Esophagus muscularis mucosa (tissue), 4 donors: ENCODE data around the gene MEN1.

Source experiments
- CTCF ChIP-seq, 3 experiments: fragments of 200-600 bp in 2 of 3; fragments of 450-650 bp in 1 of 3; sonication (generic) in 2 of 3; IDR thresholded peaks; one replicate each; pipeline ENCODE4 v1.5.1; 2017 to 2019; ENCODE audit warnings: antibody characterized with exemption in 3 of 3, mild to moderate bottlenecking in 2 of 3, moderate library complexity in 1 of 3
- EP300 ChIP-seq: sonication (generic); formaldehyde crosslinking; IDR thresholded peaks from one replicate; pipeline ENCODE4 v1.6.1; 2017; ENCODE audit warnings: antibody characterized with exemption
- POLR2A ChIP-seq: fragments of 450-650 bp; IDR thresholded peaks from one replicate; pipeline ENCODE4 v1.6.1; 2017; ENCODE audit warnings: antibody characterized with exemption, moderate library complexity, mild to moderate bottlenecking, low read depth
- POLR2AphosphoS5 ChIP-seq, 2 donors: sonication (generic); formaldehyde crosslinking; IDR thresholded peaks; one replicate each; pipeline ENCODE4 v1.6.1; 2017; ENCODE audit warnings: antibody characterized with exemption in 2 of 2

GRCh38 chr11:64842366-64842759 lies 32.0 kb upstream of the MEN1 start:
- TF ChIP-seq CTCF (IDR thresholded peaks at IDR 0.05) = no peak
- TF ChIP-seq POLR2AphosphoS5 (IDR thresholded peaks at IDR 0.05) = no peak
- TF ChIP-seq POLR2A = no peak
- TF ChIP-seq EP300 = no peak
